ENCODE results near the gene APRT.

The APRT gene

DNA sequence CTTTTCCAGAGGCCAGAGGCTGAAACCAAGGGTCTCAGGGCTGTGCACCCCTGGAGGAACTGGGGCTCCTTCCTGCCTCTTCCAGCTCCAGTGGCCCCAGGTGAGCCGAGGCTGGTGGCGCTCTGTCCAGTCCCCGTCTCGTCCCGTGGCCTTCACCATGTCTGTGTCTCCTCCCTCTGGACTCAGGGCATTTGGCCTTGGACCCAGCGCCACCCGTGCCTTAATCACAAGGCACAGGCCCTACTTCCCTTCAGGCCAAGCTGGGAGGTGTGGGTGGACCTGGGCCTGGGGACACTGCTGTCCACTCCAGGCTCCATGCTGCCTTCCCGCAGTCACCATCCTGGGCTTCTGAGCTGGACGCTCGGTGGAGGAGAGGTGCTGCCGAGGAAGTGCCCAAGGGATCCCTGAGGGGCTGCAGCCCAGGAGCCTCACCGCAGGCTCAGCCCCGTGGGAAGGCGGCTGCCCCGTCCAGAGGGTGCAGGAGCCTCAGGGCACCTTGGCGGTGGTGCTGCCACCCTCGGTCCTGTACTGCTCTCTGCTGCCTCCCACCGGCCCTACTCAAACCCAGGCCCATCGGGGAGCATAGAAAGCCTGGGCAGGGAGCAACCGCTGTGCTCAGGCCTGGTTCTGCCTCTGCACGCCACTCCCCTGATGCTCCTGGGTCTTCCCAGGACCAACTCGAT lies 9.6 kb upstream of the APRT start:
- no peak for DNase-seq

DNA sequence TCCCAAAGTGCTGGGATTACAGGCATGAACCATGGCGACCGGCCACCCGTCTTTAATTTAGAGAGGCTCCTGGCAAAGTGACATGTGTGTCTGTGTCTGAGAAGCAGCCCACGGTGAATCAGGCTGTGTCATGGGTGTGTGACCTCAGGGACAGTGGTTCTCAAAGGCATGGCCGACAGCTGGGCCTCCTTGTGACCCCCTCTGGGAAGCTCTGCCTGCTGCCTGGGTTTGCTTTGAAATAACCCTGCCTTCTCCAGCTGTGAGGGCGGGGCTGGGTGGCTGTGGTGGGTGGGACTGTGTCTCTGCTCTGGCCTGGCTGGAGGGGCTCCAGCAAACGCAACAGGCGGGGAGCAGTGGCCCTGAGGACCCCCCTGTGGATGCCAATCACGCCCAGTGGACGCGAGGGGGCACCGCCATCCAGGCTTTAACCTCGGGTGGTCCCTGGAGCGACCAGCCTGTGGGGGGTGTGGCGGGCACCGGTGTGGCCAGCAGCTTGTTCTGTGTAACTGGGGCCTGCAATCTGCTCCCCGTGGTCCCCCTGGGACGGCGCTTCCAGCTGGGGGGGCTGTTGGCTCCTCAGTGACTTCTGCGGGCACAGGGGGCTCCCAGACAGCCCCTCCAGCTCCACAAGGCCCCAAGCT lies 8.8 kb upstream of the APRT start:
- DNase-seq = no peak

DNA sequence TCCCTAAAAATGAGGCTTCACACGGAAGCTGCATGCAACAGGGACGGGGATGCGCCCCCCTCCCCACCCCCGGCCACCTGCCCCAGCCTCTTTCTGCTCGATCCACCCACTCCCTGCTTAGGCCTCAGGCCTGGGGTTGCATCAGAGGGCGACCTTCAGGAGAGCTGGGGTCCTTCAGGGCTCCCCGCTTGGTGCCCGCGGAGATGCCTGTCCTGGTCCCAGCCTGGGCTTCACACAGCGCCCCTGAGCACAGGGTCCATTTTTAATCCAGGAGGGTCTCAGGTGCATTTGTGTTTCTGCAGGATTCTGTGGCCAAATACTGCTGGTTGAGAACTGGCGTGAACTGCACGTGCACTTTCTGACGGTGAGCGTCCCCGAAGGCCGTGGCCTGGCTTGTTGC lies 7.4 kb upstream of the APRT start:
- no peak for DNase-seq

DNA sequence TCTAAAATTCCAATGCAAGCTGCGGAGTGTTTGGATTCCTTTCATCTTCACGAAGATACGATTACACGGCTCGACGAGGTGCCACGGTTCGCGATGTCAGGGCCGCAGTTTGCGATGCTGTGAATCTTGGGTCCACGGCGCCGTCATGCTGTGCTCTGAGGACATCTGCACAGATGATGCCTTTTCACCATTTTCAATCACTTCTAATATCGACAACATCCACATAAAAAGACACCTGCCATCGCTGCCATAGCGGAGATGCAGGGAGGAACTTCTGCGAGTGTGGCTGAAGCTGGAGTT lies 6.8 kb upstream of the APRT start:
- no peak for DNase-seq

DNA sequence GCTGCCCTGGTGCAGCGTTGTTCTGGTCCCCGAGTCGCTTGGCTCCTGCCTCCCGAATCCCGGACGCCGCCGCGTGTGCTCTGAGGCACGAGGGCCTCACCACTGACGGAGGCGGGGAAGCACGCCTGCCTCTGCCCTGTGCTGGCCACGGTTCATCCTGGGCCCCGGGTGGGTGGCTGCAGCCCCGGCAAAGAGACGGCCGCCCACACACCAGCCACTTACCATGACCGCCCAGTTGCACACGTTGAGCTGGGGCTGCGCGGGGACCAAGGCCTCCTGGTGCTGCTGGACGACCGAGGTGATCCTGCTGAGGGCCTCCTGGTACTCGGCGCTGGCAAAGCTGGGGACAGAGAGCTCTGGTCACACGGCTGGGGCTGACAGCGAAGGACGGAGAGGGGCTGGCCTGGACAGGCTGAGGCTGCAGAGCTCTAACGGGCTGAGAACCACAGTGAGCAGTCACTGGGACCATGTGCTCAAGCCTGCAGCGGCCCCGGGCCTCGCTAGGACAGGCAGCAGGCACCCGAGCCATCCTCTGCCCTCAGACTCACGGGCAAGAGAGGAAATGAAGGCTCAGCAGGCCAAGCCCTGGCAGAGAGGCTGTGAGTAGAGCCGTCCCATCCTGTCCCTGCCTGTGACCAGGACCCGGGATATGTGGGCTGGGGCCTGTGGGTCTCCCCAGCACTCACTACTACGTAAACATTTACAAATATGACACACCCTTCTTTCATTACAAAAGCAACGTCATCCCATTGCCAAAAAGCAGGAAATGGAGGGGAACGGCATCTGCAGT lies 6.3 kb upstream of the APRT start:
- no peak for DNase-seq

DNA sequence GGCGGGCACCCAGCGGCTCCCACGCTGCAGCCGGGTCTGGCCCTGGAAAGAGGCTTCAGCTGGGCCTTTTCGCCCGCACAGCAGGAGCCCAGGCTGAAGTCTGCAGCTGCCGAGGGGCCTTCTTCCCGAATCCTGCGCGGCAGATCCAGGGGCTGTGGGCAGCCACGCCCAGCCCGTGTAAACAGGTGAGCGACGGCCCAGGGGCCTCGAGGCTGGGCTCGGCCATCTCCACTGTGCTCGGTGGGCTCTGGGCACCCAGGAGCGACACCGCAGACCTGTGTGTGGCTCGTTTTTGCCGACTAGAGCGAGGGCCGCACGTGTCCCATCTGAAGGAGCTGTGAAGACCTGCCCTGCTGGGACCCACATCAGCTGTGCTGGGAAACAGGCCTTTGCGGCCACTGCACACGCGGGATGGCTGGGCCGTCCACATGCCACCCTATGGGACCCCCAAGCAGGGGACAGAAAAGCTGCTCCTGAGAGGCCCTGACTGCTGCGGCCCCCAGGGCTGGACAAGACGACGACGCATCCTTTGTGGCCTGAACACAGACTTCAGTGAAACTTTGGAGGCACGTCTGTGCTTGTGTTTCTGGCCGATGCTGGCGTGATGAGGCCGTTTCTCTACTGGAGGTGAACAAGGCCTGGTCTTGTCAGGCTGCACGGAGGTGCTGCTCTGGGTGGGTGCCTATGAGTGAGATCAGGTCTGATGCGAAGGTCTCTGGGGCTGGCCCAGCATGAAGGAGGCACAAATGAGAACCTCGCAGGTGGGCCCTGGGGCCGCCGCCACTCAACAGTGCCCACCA lies 5.2 kb upstream of the APRT start:
- DNase-seq = no peak

DNA sequence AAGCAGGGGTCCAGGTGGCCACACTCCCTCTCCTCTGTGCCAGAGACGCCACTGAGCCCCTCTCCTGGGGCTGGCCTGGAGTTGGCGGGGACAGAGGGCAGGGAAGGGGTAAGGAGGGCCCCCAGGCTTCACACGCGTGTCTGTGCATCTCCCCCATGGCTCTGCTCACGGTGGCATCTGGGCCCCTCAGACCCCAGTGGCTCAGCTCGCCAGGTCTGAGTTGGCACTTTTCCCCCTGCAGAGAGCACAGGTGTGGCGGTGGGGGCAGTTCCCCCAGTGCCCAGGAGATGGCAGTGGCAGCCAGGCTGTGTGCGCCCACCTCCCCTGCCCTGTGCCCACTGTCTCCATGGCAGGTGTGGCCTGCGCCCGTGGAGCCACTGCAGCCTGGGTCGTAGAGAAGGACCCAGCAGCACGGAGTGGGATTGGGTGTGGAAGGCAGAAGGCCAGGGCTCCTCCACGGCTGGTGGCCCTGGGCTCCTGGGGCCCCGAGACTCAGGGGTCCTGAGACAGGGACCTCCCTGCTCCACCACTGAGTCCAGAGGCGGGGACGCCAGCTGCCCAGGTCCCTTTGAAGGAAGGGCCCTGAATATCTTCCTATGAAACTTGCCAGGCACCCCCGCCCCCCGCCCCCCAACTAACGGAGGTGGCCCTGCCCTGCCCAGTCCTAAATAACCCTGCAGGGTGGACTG lies 4.3 kb upstream of the APRT start:
- DNase-seq = peak; percentile 10

DNA sequence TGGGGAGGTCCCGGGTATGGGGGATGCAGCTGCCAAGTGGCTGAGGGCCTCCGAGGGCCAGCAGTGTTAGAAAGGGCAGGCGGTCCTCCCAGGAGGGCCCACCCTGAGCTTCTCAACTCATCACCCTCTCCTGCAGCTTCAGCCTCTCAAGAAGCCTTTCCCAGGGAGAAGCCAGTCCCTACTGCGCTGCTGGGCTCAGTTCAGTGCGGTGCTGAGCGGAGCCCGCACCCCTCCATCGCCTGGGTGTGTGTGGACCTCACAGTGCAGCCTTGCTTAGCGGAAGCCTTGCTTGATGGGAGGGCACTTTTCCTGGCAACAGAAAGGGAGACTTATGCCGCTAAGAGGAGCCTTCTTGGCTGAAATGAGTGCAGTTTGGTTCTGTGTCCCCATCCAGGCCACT lies 3.5 kb upstream of the APRT start:
- DNase-seq = no peak

DNA sequence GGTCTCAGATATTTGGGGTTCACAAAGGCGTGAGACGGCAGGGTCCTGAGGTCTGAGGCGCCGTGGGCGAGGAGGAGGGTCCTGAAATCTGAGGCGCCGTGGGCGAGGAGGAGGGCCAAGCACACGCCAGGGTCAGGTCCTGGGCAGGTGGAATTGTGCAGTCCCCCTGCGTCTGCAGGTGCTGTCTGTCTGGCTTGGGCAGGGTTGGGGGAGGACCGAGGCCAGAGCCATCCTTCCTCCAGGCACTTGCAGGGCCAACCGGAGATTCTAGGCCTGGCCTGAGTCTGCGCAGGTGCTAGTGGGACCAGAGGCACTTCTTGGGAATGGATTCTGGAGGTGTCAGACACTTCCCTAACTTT lies 2.4 kb upstream of the APRT start:
- no peak for DNase-seq

DNA sequence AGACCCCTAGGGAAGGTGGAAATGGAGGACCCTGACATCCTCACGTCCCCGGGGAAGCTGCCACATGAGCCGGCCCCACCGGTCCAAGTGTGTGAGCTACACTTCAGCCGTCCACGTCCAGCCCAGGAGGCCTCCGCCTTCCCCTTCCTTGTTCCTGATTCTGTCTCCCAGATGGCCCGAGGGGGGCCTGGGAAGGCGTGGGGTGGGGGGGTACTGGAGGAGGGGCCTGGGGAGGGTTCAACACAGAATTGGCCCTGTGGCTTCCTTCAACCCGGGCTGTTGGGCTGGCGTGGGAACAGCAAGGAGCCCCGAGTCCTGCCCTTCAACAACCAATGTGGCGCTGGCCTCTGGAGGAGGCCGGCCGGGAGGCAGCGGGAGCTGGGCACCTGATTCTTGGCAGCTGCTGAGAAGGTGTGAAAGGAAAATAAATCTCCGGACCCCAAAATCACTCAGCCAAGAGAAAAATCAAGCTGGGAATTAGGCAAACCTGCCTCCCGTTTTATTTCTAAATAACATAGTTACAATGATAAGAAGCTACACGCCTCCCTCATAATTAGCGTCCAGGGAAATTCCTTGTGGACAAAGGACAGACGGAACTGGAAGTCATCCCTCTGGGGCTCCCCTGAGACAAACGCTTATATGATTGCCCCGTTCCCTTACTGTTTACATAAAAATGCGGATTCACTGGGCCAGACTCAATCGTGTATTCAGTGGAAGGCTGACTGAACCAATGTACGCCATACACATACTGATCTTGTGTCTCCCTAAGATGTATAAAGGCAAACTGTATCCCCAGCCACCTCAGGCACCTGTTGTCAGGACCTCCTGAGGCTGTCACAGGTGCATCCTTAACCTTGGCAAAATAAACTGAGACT lies 1.8 kb upstream of the APRT start:
- DNase-seq = no peak

DNA sequence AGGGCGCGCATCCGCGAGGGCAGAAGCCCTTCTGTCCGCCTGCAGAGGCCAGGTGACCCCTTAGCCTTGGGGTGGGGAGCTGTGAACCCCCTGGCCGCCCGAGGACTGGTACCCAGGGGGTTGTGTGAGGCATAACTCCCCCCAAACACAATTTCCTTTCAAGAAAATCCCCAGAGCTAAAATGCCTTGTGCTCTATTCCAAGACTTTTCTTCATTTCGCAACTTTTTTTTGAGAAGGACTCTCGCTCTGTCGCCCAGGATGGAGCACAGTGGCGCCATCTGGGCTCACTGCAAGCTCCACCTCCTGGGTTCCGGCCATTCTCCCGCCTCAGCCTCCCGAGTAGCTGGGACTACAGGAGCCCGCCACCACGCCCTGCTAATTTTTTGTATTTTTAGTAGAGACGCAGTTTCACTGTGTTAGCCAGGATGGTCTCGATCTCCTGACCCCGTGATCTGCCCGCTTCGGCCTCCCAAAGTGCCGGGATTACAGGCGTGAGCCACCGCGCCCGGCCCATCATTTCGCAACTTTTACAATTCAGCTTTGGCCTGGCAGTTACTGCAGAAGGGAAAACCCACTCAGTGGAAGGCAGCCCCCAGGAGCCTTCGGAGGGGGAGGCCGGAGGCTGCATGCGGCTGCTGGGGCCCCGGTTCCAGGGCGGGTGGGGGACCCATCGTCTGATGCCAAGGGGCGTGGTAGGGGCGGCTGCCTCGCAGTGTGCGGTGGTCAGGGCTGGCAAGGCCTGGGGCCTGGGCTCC lies 963 bp upstream of the APRT start:
- no peak for DNase-seq

DNA sequence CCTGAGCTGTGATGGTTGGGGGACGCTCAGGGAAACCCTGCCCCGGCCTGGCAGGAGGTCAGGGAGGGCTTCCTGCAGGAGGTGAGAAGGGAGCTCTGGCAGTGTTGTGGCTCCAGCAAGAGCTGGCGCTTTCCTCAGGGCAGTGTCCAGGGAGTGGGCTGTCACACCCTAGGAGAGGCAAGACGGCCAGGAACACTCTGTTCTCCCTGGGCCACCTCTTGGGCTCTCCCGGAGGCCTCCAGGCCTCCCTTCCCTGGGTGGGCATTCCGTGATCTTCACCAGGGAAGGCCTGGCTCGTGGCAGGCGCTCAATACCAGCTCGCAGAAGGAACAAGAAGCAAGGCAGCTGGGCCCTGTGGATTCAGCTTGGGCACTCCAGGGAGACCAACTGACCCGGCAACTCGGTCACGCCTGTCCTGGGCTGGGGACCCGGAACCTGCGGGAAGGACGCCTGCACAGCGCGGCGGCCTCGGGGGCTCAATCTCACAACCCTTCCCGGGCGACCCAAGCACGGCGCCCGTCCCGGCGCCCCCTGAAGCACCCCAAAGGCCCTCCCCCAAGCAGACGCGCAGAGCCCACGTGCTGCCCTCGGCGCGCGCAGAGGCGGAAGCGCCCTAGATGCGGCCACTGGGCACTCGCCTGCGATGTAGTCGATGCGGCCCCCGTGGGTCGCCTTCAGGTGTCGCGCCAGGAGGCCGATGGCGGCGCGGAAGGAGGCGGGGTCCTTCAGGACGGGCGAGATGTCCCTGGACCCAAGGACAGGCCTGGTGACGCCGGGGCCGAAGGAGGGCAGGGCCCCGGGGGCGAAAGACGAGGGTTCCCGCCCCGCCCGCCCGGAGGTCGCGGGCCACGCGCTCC lies 588 bp downstream of the APRT start:
- peak; percentile 16 for DNase-seq

DNA sequence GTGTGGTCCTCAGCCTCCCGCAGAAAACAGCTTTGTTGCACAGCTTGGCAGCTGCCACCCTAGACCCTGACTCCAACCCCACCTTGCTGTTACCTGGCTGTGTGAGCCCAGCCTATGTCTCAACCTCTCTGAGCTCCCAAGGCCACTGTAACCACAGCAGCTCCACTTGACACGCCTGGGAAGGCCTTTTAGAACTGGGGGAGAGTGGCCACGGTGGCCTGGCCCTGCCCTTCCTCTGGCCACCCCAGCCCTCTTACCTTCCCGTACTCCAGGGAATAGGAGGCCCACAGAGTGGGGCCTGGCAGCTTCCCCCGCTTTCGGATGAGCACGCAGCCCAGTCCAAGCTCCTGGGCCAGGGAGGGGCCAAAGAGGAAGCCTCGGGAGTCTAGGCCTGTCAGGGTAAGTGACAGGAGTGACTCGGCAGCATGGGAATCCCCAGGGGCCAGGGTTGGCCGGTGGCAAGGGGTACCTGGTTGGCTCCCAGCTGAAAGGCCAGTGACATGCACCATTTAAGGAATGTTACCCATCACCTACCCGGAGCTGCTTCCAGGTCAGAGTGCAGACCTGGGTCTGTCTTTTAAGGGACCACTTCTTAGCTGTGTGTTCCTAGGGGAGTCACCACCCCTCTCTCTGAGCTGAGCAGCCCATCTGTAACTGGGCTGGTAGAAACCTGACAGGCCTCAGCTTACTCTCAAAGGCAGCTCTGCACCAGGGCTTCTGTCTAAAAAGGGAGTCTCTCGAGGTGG lies 1.4 kb downstream of the APRT start:
- DNase-seq = no peak

DNA sequence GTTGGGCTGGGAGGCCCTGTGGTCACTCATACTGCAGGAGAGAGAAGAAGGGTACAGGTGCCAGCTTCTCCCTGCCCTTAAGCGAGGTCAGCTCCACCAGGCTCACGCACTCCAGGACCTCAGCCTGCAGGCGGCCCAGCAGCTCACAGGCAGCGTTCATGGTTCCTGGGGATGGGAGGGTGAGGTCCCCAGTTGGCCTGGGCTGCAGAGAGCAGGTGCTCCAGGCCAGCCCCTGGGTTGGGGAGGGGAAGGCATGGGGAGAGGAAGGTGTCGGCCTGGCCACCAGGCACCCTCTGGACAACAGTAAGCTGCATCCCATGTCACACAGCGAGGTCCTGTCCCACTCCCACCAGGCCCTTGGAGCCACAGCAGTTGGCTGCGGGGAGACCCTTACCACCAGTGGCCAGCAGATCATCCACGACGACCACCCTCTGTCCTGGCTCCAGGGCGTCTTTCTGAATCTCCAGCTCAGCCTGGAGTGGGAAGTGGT lies 2.0 kb downstream of the APRT start:
- no peak for DNase-seq

DNA sequence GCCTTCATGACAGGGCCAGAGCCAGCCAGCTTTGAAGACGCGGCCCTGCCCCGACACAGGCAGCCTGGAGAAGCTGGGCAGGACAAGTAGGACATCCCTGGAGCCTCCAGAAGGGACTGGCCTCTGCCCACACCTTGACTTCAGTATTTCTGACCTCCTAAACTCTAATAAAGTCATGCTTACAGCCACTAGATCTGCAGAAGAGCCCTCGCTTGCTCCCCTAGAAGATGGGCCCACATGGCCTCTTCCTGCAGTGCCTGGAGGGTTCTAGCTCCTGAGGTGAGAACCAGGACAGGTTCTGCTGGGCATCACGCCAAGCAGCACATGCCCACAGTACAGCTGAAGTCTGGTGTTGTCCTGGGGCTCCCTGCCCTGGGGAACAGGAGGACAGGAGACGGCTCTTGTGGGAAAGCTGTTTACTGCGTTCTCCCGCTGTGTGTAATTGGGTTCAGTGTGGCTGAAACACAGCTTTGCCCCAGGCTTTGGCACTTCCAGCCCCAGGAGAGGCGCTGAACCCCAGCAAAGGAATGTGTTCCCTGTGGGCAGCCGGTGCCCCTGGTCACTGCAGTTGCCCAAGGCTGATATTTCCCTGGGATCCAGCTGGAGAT lies 2.6 kb downstream of the APRT start:
- DNase-seq = no peak

DNA sequence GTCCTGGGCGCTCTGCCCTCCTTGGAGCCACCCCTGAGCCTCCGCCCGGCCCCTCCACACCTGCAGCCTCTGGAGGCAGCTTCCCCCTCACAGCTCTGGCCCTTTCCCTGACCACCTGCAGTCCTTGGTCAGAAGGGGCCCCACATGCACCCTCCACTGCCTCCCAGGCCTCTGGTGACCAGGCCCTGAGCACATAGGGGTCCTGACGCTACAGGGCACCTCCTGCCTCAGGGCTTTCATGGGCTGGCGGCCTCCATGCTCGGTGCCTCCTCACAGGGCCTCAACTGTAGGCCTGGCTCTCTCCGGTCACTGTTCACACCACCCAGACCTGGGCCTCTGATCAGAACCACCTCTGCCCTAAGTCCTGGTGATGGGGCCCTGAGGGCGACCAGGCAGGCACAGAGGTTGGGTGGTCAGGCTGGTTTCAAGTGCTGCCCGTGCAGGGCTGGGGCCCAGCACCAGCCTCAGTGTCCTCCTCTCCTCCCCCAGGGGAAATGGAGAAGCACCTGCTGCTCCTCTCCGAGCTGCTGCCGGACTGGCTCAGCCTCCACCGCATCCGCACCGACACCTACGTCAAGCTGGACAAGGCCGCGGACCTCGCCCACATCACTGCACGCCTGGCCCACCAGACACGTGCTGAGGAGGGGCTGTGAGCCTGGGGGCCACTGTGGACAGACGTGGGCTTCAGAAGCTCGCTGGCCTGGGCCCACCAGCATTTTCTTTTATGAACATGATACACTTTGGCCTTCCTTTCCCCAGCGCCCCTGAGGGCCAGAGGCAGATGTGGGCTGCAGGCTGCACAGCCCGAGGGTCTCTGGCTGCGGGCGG lies 3.9 kb downstream of the APRT start:
- no peak for DNase-seq

DNA sequence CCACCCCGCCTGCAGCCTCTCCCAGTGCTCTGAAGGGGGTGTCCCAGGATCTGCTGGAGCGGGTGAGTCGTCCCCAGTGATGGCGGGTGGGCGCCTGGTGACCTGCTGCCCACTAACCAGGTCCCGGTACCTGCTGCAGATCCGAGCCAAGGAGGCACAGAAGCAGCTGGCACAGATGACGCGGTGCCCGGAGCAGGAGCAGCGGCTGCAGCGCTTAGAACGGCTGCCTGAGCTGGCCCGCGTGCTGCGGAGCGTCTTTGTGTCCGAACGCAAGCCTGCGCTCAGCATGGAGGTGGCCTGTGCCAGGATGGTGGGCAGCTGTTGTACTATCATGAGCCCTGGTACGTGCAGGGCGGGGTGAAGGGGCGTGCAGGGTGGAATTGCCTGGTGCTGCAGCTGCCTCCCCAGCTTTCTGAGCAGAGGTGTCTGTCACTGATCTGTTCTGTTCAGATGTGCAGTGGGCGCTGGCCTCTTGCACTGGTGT lies 4.5 kb downstream of the APRT start:
- DNase-seq = no peak
